H9 (cell line): ENCODE data around the gene TSSK2. TPM values are rescaled to one million over a fixed set of nuclear protein-coding genes. Genes with fewer than 3 reads are reported as not detected.
"Not testable (repeated sequence)": the region's sequence is repeated elsewhere in the genome, so short reads cannot be mapped to it uniquely, and the experiment has no call there.

ENCODE experiments used
- DNase-seq: peaks from one replicate; pipeline ENCODE4 v3.0.0-alpha.2; 2017
- H2AFZ ChIP-seq: one replicate; pipeline ENCODE4 v1.6.1; 2013; ENCODE audit warnings: mild to moderate bottlenecking, low read length, control low read depth, moderate library complexity
- H2AK5ac ChIP-seq: 2 replicates; pipeline ENCODE4 v1.6.1; 2013; ENCODE audit warnings: low read length, control low read depth, mixed read lengths; ENCODE audit not compliant: insufficient read length
- H2BK120ac ChIP-seq: one replicate; pipeline ENCODE4 v1.6.1; 2013; ENCODE audit warnings: low read depth, mild to moderate bottlenecking, low read length, control low read depth, inconsistent platforms; ENCODE audit not compliant: poor library complexity, severe bottlenecking
- H2BK12ac ChIP-seq: 2 replicates; pipeline ENCODE4 v1.6.1; 2013; ENCODE audit warnings: low read length, control low read depth, mixed read lengths, low read depth; ENCODE audit not compliant: insufficient read length
- H2BK15ac ChIP-seq: 2 replicates; pipeline ENCODE4 v1.6.1; 2013; ENCODE audit warnings: low read depth, low read length, control low read depth
- H2BK20ac ChIP-seq: one replicate; pipeline ENCODE4 v1.6.1; 2013; ENCODE audit warnings: low read depth, mild to moderate bottlenecking, low read length, control low read depth, inconsistent platforms; ENCODE audit not compliant: poor library complexity, severe bottlenecking
- H2BK5ac ChIP-seq: 2 replicates; pipeline ENCODE4 v1.6.1; 2013; ENCODE audit warnings: low read length, control low read depth, mixed read lengths; ENCODE audit not compliant: insufficient read length
- H3K14ac ChIP-seq: 2 replicates; pipeline ENCODE4 v1.6.1; 2013; ENCODE audit warnings: low read length, control low read depth; ENCODE audit not compliant: insufficient read depth
- H3K18ac ChIP-seq: 2 replicates; pipeline ENCODE4 v1.6.1; 2013; ENCODE audit warnings: low read depth, mild to moderate bottlenecking, mixed read lengths, low read length, control low read depth; ENCODE audit not compliant: insufficient read length
- H3K23ac ChIP-seq: 2 replicates; pipeline ENCODE4 v1.6.1; 2013; ENCODE audit warnings: low read length, control low read depth, mixed read lengths, low read depth; ENCODE audit not compliant: insufficient read length
- H3K23me2 ChIP-seq: 2 replicates; pipeline ENCODE4 v1.6.1; 2013; ENCODE audit warnings: low read depth, mild to moderate bottlenecking, mixed read lengths, low read length, control low read depth; ENCODE audit not compliant: insufficient read length, poor library complexity, severe bottlenecking
- H3K27ac ChIP-seq: 2 replicates; pipeline ENCODE4 v1.5.1; 2013; ENCODE audit warnings: low read length, control low read depth, mixed read lengths, low read depth; ENCODE audit not compliant: insufficient read length
- H3K27me3 ChIP-seq: 2 replicates; pipeline ENCODE4 v1.6.1; 2013; ENCODE audit warnings: low read length, control low read depth, inconsistent platforms; ENCODE audit not compliant: insufficient read depth
- H3K4ac ChIP-seq: 2 replicates; pipeline ENCODE4 v1.6.1; 2013; ENCODE audit warnings: low read depth, mild to moderate bottlenecking, control low read depth, inconsistent platforms, low read length, moderate library complexity
- H3K4me1 ChIP-seq: 2 replicates; pipeline ENCODE4 v1.6.1; 2013; ENCODE audit warnings: low read length, control low read depth, inconsistent platforms; ENCODE audit not compliant: insufficient read depth
- H3K4me2 ChIP-seq: 2 replicates; pipeline ENCODE4 v1.6.1; 2013; ENCODE audit warnings: low read length, control low read depth, mixed read lengths; ENCODE audit not compliant: insufficient read length, insufficient read depth
- H3K56ac ChIP-seq: 2 replicates; pipeline ENCODE4 v1.6.1; 2013; ENCODE audit warnings: low read depth, mild to moderate bottlenecking, mixed read lengths, low read length, control low read depth; ENCODE audit not compliant: insufficient read length
- H3K79me1 ChIP-seq: 2 replicates; pipeline ENCODE4 v1.6.1; 2013; ENCODE audit warnings: low read depth, mild to moderate bottlenecking, moderate library complexity, low read length, control low read depth, inconsistent platforms; ENCODE audit not compliant: insufficient read depth, poor library complexity, severe bottlenecking
- H3K79me2 ChIP-seq: 2 replicates; pipeline ENCODE4 v1.6.1; 2013; ENCODE audit warnings: low read length, control low read depth, inconsistent platforms; ENCODE audit not compliant: insufficient read depth
- H3K9ac ChIP-seq: 2 replicates; pipeline ENCODE4 v1.6.1; 2013; ENCODE audit warnings: low read length, control low read depth, mixed read lengths; ENCODE audit not compliant: insufficient read length; ENCODE audit errors: extremely low read depth
- H3K9me3 ChIP-seq: one replicate; pipeline ENCODE4 v1.6.1; 2013; ENCODE audit warnings: low read depth, low read length, inconsistent platforms; ENCODE audit not compliant: control insufficient read depth
- H3T11ph ChIP-seq: one replicate; pipeline ENCODE4 v1.6.1; 2013; ENCODE audit warnings: mild to moderate bottlenecking, low read length, control low read depth, inconsistent platforms
- H4K20me1 ChIP-seq: one replicate; pipeline ENCODE4 v1.6.1; 2013; ENCODE audit not compliant: control insufficient read depth, insufficient read length, insufficient read depth
- H4K5ac ChIP-seq: 2 replicates; pipeline ENCODE4 v1.6.1; 2013; ENCODE audit warnings: low read depth, mild to moderate bottlenecking, mixed read lengths, low read length, control low read depth; ENCODE audit not compliant: insufficient read length
- H4K8ac ChIP-seq: replicated peaks from 2 replicates; pipeline ENCODE4 v1.6.1; 2013; ENCODE audit warnings: low read length, control low read depth, mixed read lengths, low read depth; ENCODE audit not compliant: insufficient read length
- H4K91ac ChIP-seq: 2 replicates; pipeline ENCODE4 v1.6.1; 2013; ENCODE audit warnings: low read depth, mild to moderate bottlenecking, moderate library complexity, mixed read lengths, low read length, control low read depth; ENCODE audit not compliant: insufficient read length
- H3K27ac Mint-ChIP-seq, 3 experiments: 2 replicates in 2 of 3; 3 replicates in 1 of 3; pipeline ENCODE4 v1.8.0; 2020 to 2021; ENCODE audit warnings: mixed read lengths in 3 of 3, mild to moderate bottlenecking in 1 of 3, moderate library complexity in 1 of 3
- H3K27me3 Mint-ChIP-seq: 2 replicates; pipeline ENCODE4 v1.8.0; 2021; ENCODE audit warnings: low read depth, mild to moderate bottlenecking, moderate library complexity, mixed read lengths
- H3K36me3 Mint-ChIP-seq, 3 experiments: 2 replicates in 2 of 3; 3 replicates in 1 of 3; pipeline ENCODE4 v1.8.0; 2020 to 2021; ENCODE audit warnings: low read depth in 3 of 3, mixed read lengths in 3 of 3; ENCODE audit not compliant: insufficient read depth in 1 of 3
- H3K4me1 Mint-ChIP-seq, 2 experiments: 2 replicates each; pipeline ENCODE4 v1.8.0; 2020; ENCODE audit warnings: mixed read lengths in 2 of 2
- H3K4me3 Mint-ChIP-seq, 2 experiments: 2 replicates in 1 of 2; 3 replicates in 1 of 2; pipeline ENCODE4 v1.8.0; 2020 to 2021; ENCODE audit warnings: mild to moderate bottlenecking in 2 of 2, mixed read lengths in 2 of 2, moderate library complexity in 1 of 2
- H3K9me3 Mint-ChIP-seq, 2 experiments: 2 replicates in 1 of 2; 3 replicates in 1 of 2; pipeline ENCODE4 v1.8.0; 2020; ENCODE audit warnings: mild to moderate bottlenecking in 2 of 2, mixed read lengths in 2 of 2, moderate library complexity in 1 of 2
- WGBS: extraction: QIAGEN DNeasy Blood & Tissue Kit; methylation state at CpG from one replicate; pipeline ENCODE4 v1.1.7; 2013; ENCODE audit warnings: missing lambda C conversion rate, low lambda C conversion rate, mixed read lengths; ENCODE audit not compliant: insufficient read length; ENCODE audit errors: extremely low coverage; 5-methylcytosine and 5-hydroxymethylcytosine counted together
- total RNA-seq: library from RNA; stranded (reverse); gene quantifications from 2 replicates; pipeline ENCODE4 v1.2.1, GENCODE V29; 2021
- TF ChIP-seq, protein P1 (sequence below): fragments of 200-600 bp; sonication (generic); conservative IDR thresholded peaks from 3 replicates; pipeline ENCODE4 v1.8.0; 2021; ENCODE audit warnings: antibody characterized with exemption, mild to moderate bottlenecking

The TSSK2 gene
- total RNA-seq, 1 experiment from 2014 or later = not detected

DNA sequence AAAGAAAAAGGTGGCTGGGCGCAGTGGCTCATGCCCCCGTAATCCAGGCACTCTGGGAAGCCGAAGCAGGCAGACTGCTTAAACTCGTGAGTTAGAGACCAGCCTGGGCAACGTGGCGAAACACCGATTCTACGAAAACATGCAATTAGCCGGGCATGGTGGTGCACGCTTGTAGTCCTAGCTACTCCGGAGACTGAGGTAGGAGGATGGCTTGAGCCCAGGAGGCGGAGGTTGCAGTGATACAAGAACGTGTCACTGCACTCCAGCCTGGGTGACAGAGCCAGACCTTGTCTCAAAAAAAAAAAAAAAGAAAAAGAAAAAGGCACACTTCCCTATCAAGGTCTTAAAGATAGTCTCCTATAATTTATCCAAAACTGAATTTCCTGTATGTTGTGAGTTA lies 48.3 kb upstream of the TSSK2 start:
- Histone ChIP-seq H2BK20ac (no peak overlapping the region), H3K23ac (no peak overlapping the region), H3K27ac (no peak overlapping the region), H2BK120ac (no peak overlapping the region), H3K4me1 (peaks cover 3% of the 10 kb centered on the region; the same call in 1 of the 2 replicates), H3K79me1 (no peaks in the 10 kb centered on the region), H3K9ac (no peak overlapping the region), H3K14ac (no peak overlapping the region), H4K20me1 (no peaks in the 10 kb centered on the region), H2BK12ac (no peak overlapping the region), H3K4me2 (no peak overlapping the region), H3K9me3 (no peaks in the 10 kb centered on the region), H4K8ac (no peak overlapping the region), H3K27me3 (no peaks in the 10 kb centered on the region), H2AFZ (no peak overlapping the region), H3K4ac (no peak overlapping the region), H3K18ac (no peak overlapping the region), H3K23me2 (no peaks in the 10 kb centered on the region), H2AK5ac (no peak overlapping the region), H3T11ph (no peak overlapping the region), H3K56ac (no peak overlapping the region), H3K79me2 (no peaks in the 10 kb centered on the region), H4K5ac (no peak overlapping the region), H4K91ac (no peak overlapping the region), H2BK15ac (no peak overlapping the region), H2BK5ac (no peak overlapping the region)
- H3K4me3 Mint-ChIP-seq = no peak overlapping the region
- no peak for DNase-seq
- TF ChIP-seq, protein P1, sequence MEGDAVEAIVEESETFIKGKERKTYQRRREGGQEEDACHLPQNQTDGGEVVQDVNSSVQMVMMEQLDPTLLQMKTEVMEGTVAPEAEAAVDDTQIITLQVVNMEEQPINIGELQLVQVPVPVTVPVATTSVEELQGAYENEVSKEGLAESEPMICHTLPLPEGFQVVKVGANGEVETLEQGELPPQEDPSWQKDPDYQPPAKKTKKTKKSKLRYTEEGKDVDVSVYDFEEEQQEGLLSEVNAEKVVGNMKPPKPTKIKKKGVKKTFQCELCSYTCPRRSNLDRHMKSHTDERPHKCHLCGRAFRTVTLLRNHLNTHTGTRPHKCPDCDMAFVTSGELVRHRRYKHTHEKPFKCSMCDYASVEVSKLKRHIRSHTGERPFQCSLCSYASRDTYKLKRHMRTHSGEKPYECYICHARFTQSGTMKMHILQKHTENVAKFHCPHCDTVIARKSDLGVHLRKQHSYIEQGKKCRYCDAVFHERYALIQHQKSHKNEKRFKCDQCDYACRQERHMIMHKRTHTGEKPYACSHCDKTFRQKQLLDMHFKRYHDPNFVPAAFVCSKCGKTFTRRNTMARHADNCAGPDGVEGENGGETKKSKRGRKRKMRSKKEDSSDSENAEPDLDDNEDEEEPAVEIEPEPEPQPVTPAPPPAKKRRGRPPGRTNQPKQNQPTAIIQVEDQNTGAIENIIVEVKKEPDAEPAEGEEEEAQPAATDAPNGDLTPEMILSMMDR = no peak
- no peaks in the 10 kb centered on the region for H3K27me3 Mint-ChIP-seq
- peaks cover 7 to 14% of the 10 kb centered on the region in 2 experiments for H3K4me1 Mint-ChIP-seq
- H3K27ac Mint-ChIP-seq = no peak overlapping the region
- no CpG with 5 or more reads among the region's 13 CpGs for WGBS
- peaks cover 4 to 7% of the 10 kb centered on the region in 2 experiments; a peak in 4 of 5 replicates for H3K9me3 Mint-ChIP-seq
- peaks cover 21 to 42% (median 27%) of the 10 kb centered on the region in 3 experiments for H3K36me3 Mint-ChIP-seq

DNA sequence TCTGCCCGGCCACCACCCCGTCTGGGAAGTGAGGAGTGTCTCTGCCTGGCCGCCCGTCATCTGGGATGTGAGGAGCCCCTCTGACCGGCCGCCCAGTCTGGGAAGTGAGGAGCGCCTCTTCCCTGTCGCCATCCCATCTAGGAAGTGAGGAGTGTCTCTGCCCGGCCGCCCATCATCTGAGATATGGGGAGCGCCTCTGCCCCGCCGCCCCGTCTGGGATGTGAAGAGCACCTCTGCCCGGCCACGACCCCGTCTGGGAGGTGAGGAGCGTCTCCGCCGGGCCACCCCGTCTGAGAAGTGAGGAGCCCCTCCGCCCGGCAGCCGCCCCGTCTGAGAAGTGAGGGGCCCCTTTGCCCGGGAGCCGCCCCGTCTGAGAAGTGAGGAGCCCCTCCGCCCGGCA lies 47.0 kb upstream of the TSSK2 start:
- H2BK15ac ChIP-seq, H3K23me2 ChIP-seq, H3K79me2 ChIP-seq, H4K20me1 ChIP-seq, H3T11ph ChIP-seq, H3K9me3 Mint-ChIP-seq, H3K23ac ChIP-seq, H3K27ac ChIP-seq, H2BK20ac ChIP-seq, H3K4me2 ChIP-seq, H3K4me3 Mint-ChIP-seq, H2BK5ac ChIP-seq, DNase-seq, H2BK120ac ChIP-seq, H4K5ac ChIP-seq, H3K27me3 Mint-ChIP-seq, H3K18ac ChIP-seq, H4K91ac ChIP-seq, H3K4me1 ChIP-seq, H3K4ac ChIP-seq, H3K9me3 ChIP-seq, H3K27me3 ChIP-seq, H3K79me1 ChIP-seq, H3K9ac ChIP-seq, H3K14ac ChIP-seq, H2AK5ac ChIP-seq, H3K56ac ChIP-seq, H2AFZ ChIP-seq, H2BK12ac ChIP-seq, H4K8ac ChIP-seq, H3K27ac Mint-ChIP-seq: not testable (repeated sequence)
- Mint-ChIP-seq H3K36me3 (peaks cover 21 to 42% (median 33%) of the 10 kb centered on the region in 3 experiments), H3K4me1 (peaks cover 7 to 14% of the 10 kb centered on the region in 2 experiments)
- no CpG with 5 or more reads among the region's 30 CpGs for WGBS
